Mammary epithelial cell (primary cell): ENCODE data around the gene ONECUT3.

Experiments used
- CTCF ChIP-seq, 2 donors: IDR thresholded peaks in 1 of 2; conservative IDR thresholded peaks in 1 of 2; 2 replicates each; pipeline ENCODE4 v1.5.1; 2011 to 2012; ENCODE audit warnings: inconsistent platforms in 2 of 2, low read length in 2 of 2, mild to moderate bottlenecking in 2 of 2, control low read depth in 1 of 2, low read depth in 1 of 2; ENCODE audit not compliant: insufficient read depth in 1 of 2; ENCODE audit errors: extremely low read depth in 1 of 2
- EZH2 ChIP-seq: IDR thresholded peaks from 2 replicates; pipeline ENCODE4 v1.6.1; 2012; ENCODE audit warnings: low read length, inconsistent platforms, borderline replicate concordance

GRCh38 chr19:1761528-1762242 lies 8.4 kb downstream of the ONECUT3 start:
- TF ChIP-seq EZH2, result no peak
- TF ChIP-seq CTCF (conservative IDR thresholded peaks at IDR 0.05 in 1 of 2, IDR thresholded peaks at IDR 0.05 in 1 of 2; ENCODE audit: extremely low read depth in 1 of 2, insufficient read depth in 1 of 2, low read depth in 1 of 2, low read length in 2 of 2), result no peak
